Mesendoderm (in vitro differentiated cells): ENCODE results near the gene GPD1.

Source experiments
- DNase-seq: peaks from one replicate; pipeline ENCODE4 v3.0.0; 2013
- H2AK5ac ChIP-seq: 2 replicates; pipeline ENCODE4 v1.6.1; 2013; ENCODE audit warnings: low read length, inconsistent platforms
- H2BK120ac ChIP-seq: 2 replicates; pipeline ENCODE4 v1.6.1; 2013; ENCODE audit warnings: low read depth, mild to moderate bottlenecking, low read length, moderate library complexity, mixed read lengths
- H2BK15ac ChIP-seq: replicated peaks from 2 replicates; pipeline ENCODE4 v1.6.1; 2013; ENCODE audit warnings: low read depth, mild to moderate bottlenecking, moderate library complexity
- H2BK5ac ChIP-seq: 2 replicates; pipeline ENCODE4 v1.6.1; 2013; ENCODE audit warnings: low read length, inconsistent platforms
- H3K18ac ChIP-seq: 2 replicates; pipeline ENCODE4 v1.6.1; 2013; ENCODE audit warnings: mild to moderate bottlenecking, low read length, mixed read lengths
- H3K23ac ChIP-seq: one replicate; pipeline ENCODE4 v1.6.1; 2013; ENCODE audit warnings: low read length
- H3K27ac ChIP-seq: 2 replicates; pipeline ENCODE4 v1.5.1; 2013; ENCODE audit warnings: low read depth, mild to moderate bottlenecking, inconsistent platforms, low read length, moderate library complexity
- H3K27me3 ChIP-seq: 2 replicates; pipeline ENCODE4 v1.6.1; 2013; ENCODE audit warnings: low read length, control low read depth, mild to moderate bottlenecking, inconsistent platforms; ENCODE audit not compliant: insufficient read depth, poor library complexity
- H3K36me3 ChIP-seq: 2 replicates; pipeline ENCODE4 v1.6.1; 2013; ENCODE audit warnings: low read length, inconsistent platforms; ENCODE audit not compliant: control insufficient read depth, insufficient read depth
- H3K4ac ChIP-seq: one replicate; pipeline ENCODE4 v1.6.1; 2013; ENCODE audit warnings: low read depth, mild to moderate bottlenecking, low read length, moderate library complexity
- H3K4me1 ChIP-seq: 2 replicates; pipeline ENCODE4 v1.6.1; 2013; ENCODE audit warnings: low read depth, low read length, inconsistent platforms; ENCODE audit not compliant: control insufficient read depth
- H3K4me2 ChIP-seq: 2 replicates; pipeline ENCODE4 v1.6.1; 2013; ENCODE audit warnings: low read length
- H3K4me3 ChIP-seq: 2 replicates; pipeline ENCODE4 v1.5.1; 2013; ENCODE audit warnings: mild to moderate bottlenecking, low read length
- H3K56ac ChIP-seq: one replicate; pipeline ENCODE4 v1.6.1; 2013; ENCODE audit warnings: low read length
- H3K79me1 ChIP-seq: 2 replicates; pipeline ENCODE4 v1.6.1; 2013; ENCODE audit warnings: low read length, inconsistent platforms
- H3K79me2 ChIP-seq: 2 replicates; pipeline ENCODE4 v1.6.1; 2013; ENCODE audit warnings: mild to moderate bottlenecking, low read length; ENCODE audit not compliant: control insufficient read depth, insufficient read depth
- H3K9ac ChIP-seq: 2 replicates; pipeline ENCODE4 v1.6.1; 2013; ENCODE audit warnings: low read length, inconsistent platforms
- H4K5ac ChIP-seq: one replicate; pipeline ENCODE4 v1.6.1; 2013; ENCODE audit warnings: low read length
- H4K8ac ChIP-seq: one replicate; pipeline ENCODE4 v1.6.1; 2013; ENCODE audit warnings: low read depth, mild to moderate bottlenecking, control low read depth, low read length, moderate library complexity
- WGBS: extraction: QIAGEN DNeasy Blood & Tissue Kit; methylation state at CpG from one replicate; pipeline ENCODE4 v1.1.7; 2013; ENCODE audit warnings: low lambda C conversion rate, missing lambda C conversion rate; ENCODE audit not compliant: insufficient coverage; ENCODE audit errors: extremely low coverage; 5-methylcytosine and 5-hydroxymethylcytosine counted together

The GPD1 gene

DNA sequence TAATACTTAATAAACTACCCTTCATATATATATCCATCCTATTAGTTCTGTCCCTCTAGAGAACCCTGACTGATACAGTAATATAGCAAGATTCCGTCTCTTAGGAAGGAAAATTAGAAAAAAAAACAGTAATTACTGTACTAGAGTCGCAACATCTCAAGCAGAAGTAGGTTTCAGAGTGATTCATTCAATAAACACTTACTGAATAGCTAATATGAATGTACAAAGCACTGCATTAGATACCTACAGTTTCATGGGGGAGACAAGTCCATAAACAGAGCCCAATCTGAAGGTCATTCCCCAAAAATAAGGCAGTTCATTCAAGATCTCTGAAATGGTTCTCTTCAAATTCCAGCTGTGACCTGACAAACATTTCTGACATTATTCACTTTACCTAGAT, 53.5 kb downstream of the GPD1 start:
- no peak overlapping the region for H3K4ac ChIP-seq
- no peaks in the 10 kb centered on the region for H3K27me3 ChIP-seq
- H3K79me1 ChIP-seq = peaks cover 2% of the 10 kb centered on the region
- WGBS = no CpG with 5 or more reads among the region's 2 CpGs
- H3K79me2 ChIP-seq = peaks cover 9% of the 10 kb centered on the region
- H3K9ac ChIP-seq = no peak overlapping the region
- no peaks in the 10 kb centered on the region for H3K4me1 ChIP-seq
- no peak overlapping the region for H2BK120ac ChIP-seq
- H3K56ac ChIP-seq = no peak overlapping the region
- no peak overlapping the region for H4K5ac ChIP-seq
- H3K23ac ChIP-seq = no peak overlapping the region
- H3K18ac ChIP-seq = no peak overlapping the region
- H3K36me3 ChIP-seq = no peaks in the 10 kb centered on the region
- no peak overlapping the region for H2BK15ac ChIP-seq
- H2AK5ac ChIP-seq = no peak overlapping the region
- H2BK5ac ChIP-seq = no peak overlapping the region
- H3K4me2 ChIP-seq = no peak overlapping the region
- H3K4me3 ChIP-seq = no peak overlapping the region
- no peak overlapping the region for H4K8ac ChIP-seq
- DNase-seq = no peak
- H3K27ac ChIP-seq = no peak overlapping the region

DNA sequence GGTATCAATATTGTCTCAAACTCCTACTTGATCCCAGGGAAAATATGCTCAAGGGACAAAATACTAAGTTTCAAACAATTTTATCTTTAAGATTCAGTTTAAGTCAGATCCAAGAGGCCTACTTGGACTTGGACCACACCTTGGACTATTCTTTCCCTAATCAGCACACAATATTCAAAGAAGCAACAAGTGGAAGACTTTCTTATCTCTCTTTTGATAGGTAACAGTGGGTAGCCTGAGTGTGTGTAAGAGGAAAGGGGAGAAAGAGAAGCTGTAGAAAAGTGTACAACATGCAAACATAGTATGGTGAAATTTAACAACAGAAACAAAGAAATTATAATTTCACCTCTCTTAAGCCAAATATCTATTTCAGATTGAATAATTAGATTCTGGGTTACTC, 56.8 kb downstream of the GPD1 start:
- Histone ChIP-seq H3K9ac (no peak overlapping the region), H3K18ac (no peak overlapping the region), H2BK15ac (no peak overlapping the region), H3K56ac (no peak overlapping the region), H3K4me2 (no peak overlapping the region), H3K4me3 (no peak overlapping the region), H4K5ac (no peak overlapping the region), H3K79me1 (peaks cover 2% of the 10 kb centered on the region), H3K4me1 (no peaks in the 10 kb centered on the region), H3K27me3 (no peaks in the 10 kb centered on the region), H4K8ac (no peak overlapping the region), H3K79me2 (peaks cover 28% of the 10 kb centered on the region), H2BK120ac (no peak overlapping the region), H2AK5ac (no peak overlapping the region), H3K36me3 (no peaks in the 10 kb centered on the region), H3K23ac (no peak overlapping the region), H3K4ac (no peak overlapping the region), H2BK5ac (no peak overlapping the region), H3K27ac (no peak overlapping the region)
- peak; percentile 6 for DNase-seq
